ENCODE data around the gene CDKN1C.

CDKN1C gene

DNA sequence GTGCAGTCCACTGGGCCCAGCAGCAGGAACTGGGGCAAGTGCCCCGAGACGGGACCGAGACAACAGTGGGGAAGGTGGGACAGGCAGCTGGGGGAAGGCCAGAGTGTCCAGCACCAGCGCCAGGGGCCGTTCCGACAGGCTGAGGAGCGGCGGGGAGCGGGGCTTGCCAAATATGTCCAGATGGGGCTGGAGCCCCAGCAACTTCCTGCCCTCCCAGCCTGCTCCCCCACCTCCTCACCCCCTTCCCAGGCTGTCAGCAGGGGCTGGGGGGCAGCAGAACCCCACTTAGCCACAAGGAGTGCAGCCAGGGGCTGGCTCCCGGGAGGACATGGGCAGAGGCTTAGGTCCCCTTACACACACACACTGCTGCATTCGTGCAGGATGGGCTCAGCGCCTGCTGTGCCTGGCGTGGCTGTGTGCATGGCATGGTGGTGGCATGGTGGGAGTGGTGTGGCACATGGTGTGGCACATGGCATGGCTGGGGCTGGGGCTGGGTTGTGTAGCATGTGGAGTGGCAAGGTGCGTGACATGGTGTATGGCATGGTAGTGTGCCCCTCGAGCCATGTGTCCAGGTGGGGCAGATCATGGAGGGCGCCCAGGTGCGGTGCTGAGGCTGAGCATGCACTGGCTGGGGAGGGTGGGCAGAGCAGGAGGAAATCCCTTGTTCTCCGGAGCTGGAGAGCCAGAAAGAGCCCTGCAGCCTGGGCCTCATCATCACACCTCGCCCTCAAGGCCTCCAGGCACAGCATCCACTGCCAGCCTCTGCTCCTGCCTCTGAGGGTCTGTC lies 51.7 kb downstream of the CDKN1C start:
- H3K4me1 ChIP-seq (ENCODE audit: insufficient read depth, poor library complexity, severe bottlenecking) = no peaks in the 10 kb centered on the region
- no peak for DNase-seq (ENCODE audit: low spot score)

More for the DNA sequence above, 51.7 kb downstream of the CDKN1C start:
- H3K4me3 ChIP-seq (ENCODE audit: severe bottlenecking) = no peak overlapping the region
- ATAC-seq (ENCODE audit: low read depth) = no peak
- TF ChIP-seq CTCF (IDR thresholded peaks at IDR 0.05; ENCODE audit: poor library complexity, severe bottlenecking) = no peak
- H3K27ac ChIP-seq (ENCODE audit: poor library complexity, severe bottlenecking) = no peak overlapping the region
- no peaks in the 10 kb centered on the region for H3K9me3 ChIP-seq (ENCODE audit: severe bottlenecking)
- no peaks in the 10 kb centered on the region for H3K27me3 ChIP-seq (ENCODE audit: insufficient read depth, poor library complexity, severe bottlenecking)
- H3K36me3 ChIP-seq (ENCODE audit: low read depth) = no peaks in the 10 kb centered on the region
